Activated T-cell treated with anti-CD3 and anti-CD28 coated beads for 48 hours (primary cell): ENCODE measurements around the gene OR51G2.
"Not testable (repeated sequence)": the region's sequence is repeated elsewhere in the genome, so short reads cannot be mapped to it uniquely, and the experiment has no call there.

Experiments
- DNase-seq: peaks from one replicate; pipeline ENCODE4 v3.0.0-alpha.2; 2020; ENCODE audit warnings: low read depth

OR51G2 gene

GRCh38 chr11:4919250-4919649 is at the start of gene OR51G2:
OR51G2 (minus strand) TSS chr11:4919350; CDS start chr11:4915663, 3,687 bp downstream.
- no peak for DNase-seq

DNA sequence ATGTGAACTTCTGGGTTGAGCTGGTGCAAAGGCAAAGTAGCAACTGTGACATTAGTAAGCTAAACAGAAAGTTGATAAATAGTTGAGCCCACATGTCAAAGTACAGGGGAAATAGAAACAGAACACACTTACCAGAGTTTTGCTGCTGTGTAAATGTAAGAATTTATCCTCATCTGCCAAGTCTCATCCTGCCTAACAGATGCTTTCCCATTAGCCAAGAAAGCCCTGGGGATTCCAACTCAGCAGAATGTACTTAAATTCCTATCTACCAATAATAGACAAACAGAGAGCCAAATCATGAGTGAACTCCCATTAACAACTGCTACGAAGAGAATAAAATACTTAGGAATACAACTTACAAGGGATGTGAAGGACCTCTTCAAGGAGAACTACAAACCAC is 43.7 kb upstream of the OR51G2 start:
- DNase-seq, result no peak

DNA sequence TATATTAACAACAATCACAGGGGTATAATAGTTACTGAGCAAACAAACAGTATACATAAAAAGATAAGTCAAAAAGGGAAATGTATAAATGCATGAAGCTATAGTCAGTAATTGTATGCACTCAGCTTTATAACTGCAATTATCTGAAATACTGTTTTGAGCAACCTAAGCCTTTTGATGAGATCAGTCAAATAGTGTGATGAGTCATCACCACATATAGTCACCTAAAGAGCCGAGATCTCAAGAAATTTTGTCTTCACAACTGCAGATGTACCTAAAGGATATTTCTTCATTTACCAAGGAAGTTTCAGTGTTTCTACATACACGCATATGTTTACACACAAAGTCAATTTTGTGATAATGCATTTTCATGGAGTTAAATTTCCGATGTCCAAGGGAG is 41.7 kb upstream of the OR51G2 start:
- no peak for DNase-seq

DNA sequence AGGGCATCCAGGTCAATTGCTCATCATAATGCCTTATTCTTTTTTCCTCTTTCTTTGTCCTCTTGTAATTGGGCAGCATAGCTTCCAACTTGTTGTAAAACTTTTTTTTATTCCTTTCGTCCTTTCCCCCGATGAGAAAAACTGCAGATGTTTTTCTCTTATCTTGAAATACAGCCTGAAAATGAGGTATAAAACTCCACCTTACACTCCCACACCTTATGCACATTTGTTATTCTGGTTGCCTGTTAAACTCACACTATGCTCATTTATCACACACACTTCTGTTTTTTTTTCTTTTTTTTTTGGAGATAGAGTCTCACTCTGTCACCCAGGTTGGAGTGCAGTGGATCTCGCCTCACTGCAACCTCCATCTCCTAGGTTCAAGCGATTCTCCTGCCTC is 38.2 kb upstream of the OR51G2 start:
- no peak for DNase-seq

- not testable (repeated sequence) for DNase-seq
Measured at GRCh38 chr11:4955613-4956012, 36.5 kb upstream of the OR51G2 start, which contains the start of gene OR51A2. OR51A2 (minus strand) TSS chr11:4955713; CDS start chr11:4955713, 0 bp downstream.

- no peak for DNase-seq
Measured at GRCh38 chr11:4947505-4947904, 28.4 kb upstream of the OR51G2 start, which contains the start of gene OR51A4. OR51A4 (minus strand) TSS chr11:4947605; CDS start chr11:4947100, 505 bp downstream.

- no peak for DNase-seq
Measured at GRCh38 chr11:4936745-4937144, 17.6 kb upstream of the OR51G2 start.

DNA sequence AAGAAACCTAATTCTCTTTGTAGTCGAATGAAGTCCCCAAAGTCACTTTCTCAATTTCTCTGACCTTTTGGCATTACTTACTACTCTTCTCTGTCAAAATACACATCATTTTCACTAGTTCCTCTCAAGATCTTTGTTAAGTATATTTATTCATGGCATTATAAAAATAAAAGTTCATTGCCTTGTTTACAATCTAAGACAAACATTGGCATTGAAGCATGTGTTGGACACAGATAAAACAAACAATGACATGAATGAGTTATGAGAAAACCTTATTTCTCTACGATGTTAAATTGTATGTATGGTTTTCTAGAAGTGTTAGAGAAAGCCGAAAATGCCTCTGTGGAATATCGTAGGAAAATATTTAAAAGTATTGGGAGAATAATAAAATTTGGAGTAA is 13.6 kb upstream of the OR51G2 start:
- no peak for DNase-seq

GRCh38 chr11:4926608-4927007 is 7.5 kb upstream of the OR51G2 start:
- no peak for DNase-seq

- DNase-seq, result no peak
Measured at GRCh38 chr11:4924239-4924638, 5.1 kb upstream of the OR51G2 start, which contains the start of gene OR51G1. OR51G1 (minus strand) TSS chr11:4924339; CDS start chr11:4924339, 0 bp downstream.

DNA sequence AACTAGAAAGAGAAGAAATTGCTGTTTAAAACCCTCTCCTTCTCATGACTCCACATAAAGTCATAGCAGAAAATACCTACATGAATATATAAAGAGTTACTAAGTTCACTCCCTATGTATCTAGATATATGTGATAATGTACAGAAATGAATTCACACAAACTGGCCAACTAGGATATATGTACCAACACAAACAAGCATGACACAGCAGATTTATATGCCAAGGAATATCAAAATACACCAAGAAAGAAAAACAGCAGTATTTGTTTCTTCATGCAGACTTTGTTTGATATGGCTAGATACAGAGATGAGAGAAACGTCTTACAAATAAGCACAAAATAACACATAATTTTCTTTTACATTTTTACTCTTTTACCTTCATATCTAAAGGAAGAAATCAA is 3.2 kb upstream of the OR51G2 start:
- no peak for DNase-seq

DNA sequence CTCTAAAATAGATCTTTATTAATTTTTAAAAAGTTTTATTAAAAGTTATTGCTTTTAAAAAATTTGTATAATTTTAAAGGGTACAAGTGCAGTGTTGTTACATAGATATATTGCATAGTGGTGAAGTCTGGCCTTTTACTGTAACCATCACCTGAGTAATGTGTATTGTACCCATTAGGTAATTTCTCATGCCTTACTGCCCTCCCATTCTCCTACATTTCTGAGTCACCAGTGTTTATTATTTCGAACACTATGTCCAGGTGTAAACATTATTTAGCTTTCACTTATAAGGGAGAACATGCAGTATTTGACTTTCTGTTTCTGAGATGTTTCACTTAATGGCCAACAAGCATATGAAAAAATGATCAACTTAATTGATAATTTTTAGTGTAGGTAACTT is 2.6 kb upstream of the OR51G2 start:
- no peak for DNase-seq

DNA sequence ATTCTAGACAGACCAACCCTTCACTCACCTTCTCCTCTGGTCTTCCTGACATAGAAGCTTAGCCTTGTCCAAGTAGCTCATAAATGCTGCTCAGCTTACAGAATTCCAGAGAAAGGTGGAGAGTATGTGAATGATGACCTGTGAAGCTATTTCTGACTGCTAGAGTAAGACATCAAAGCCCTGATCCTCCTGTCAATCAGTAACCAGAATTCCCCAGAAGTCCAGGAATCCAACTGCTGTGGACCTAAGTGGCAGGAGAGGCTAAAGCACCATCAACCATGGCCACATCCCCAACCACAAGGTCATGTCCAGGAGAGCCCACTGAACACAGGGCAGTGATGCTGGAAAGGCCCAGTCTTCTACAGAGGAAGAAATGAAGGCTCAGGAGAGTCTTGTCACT is 2.6 kb downstream of the OR51G2 start:
- no peak for DNase-seq

- DNase-seq, result no peak
Measured at GRCh38 chr11:4903484-4903883, 15.7 kb downstream of the OR51G2 start, which contains the start of gene OR51A7. OR51A7 (plus strand) TSS chr11:4903783; CDS start chr11:4907370, 3,587 bp downstream.

DNA sequence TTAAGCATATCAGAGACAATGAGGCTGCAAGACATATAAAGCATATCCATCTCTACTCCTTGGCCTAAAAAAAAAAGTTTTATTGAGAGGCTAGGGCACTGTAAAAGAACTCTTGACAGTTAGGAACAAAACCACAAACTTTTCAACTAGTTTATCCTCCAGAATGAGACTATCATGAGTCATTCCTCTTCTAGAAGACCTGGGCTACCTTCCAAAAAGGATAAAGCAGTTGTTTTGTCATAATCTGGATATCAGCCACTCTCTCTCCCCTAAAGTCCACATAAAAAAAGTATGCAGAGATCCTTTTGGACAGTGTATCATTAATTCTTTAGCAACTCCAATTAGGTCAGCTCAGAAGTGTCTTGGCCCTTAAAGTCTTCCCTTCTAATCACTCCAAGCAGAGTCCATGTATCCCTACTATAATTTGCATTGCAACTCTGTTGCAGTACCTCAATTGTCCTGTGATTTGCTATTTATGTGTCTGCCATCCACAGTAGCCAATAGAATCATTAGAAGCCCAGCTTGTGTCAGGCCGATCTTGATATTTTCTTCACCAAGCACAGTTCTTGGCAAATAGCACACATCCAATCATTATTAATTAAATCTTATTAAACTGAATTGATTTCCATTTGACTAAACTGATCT is 27.0 kb downstream of the OR51G2 start:
- no peak for DNase-seq

DNA sequence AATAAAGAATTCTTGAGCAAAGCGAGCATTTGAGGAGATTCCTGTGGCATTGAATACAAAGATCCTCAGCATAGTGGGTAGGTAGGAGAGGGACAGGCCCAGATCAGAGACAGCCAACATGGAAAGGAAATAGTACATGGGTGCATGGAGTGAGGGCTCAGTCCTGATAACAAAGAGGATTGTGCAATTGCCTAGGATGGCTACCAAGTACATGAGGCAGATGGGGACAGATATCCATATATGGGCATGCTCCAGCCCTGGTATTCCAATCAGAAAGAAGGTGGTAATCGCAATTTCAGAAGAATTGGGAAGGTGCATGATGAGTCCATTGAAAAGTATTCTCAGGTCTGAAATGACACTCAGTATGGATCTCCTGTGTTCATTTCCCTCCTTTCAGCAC is 28.9 kb downstream of the OR51G2 start:
- DNase-seq, result no peak

GRCh38 chr11:4887591-4887990 is 31.6 kb downstream of the OR51G2 start:
- no peak for DNase-seq

GRCh38 chr11:4886186-4886585 is 33.0 kb downstream of the OR51G2 start:
- DNase-seq, result no peak

DNA sequence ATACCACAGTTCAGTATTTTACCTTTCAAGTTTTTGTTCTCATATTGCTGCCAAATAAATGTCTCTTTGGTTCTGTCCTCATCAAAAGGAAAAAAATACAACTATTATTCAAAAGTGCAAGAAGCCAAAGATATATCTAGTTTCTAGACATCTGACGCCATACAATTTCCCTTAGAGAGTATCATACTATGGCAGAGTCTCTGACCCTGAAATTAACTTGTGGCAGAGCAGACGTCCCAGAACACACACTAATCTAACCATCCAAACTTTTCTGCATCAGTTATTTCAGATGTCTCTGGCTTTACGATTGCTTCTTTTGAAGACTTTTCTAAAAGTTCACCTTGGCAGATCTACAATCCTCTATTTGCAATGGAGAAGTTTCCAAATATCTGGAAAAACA is 34.8 kb downstream of the OR51G2 start:
- no peak for DNase-seq

- no peak for DNase-seq
Measured at GRCh38 chr11:4882543-4882942, 36.6 kb downstream of the OR51G2 start.

DNA sequence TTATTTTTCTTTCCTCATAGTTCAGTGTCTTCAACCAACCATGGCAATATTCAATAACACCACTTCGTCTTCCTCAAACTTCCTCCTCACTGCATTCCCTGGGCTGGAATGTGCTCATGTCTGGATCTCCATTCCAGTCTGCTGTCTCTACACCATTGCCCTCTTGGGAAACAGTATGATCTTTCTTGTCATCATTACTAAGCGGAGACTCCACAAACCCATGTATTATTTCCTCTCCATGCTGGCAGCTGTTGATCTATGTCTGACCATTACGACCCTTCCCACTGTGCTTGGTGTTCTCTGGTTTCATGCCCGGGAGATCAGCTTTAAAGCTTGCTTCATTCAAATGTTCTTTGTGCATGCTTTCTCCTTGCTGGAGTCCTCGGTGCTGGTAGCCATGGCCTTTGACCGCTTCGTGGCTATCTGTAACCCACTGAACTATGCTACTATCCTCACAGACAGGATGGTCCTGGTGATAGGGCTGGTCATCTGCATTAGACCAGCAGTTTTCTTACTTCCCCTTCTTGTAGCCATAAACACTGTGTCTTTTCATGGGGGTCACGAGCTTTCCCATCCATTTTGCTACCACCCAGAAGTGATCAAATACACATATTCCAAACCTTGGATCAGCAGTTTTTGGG is 37.2 kb downstream of the OR51G2 start, which contains the start of gene OR51T1:
Gene OR51T1 (plus strand): TSS at position 41 of the 641 bp plus-strand sequence. CDS start 0 bp downstream, at position 41.
- no peak for DNase-seq

- no peak for DNase-seq
Measured at GRCh38 chr11:4881188-4881587, 38.0 kb downstream of the OR51G2 start.

- no peak for DNase-seq
Measured at GRCh38 chr11:4865855-4866254, 53.3 kb downstream of the OR51G2 start.
